PC-9 (cell line): ENCODE measurements around the gene PDIA6.
"Not testable (repeated sequence)": the region's sequence is repeated elsewhere in the genome, so short reads cannot be mapped to it uniquely, and the experiment has no call there.

ENCODE experiments used
- EZH2 ChIP-seq: fragments of 200-600 bp; sonication (generic); IDR thresholded peaks from 2 replicates; pipeline ENCODE4 v1.8.0; 2017; ENCODE audit warnings: antibody characterized with exemption, low read depth
- TF ChIP-seq, protein P1 (sequence below): fragments of 200-600 bp; sonication (generic); conservative IDR thresholded peaks from 2 replicates; pipeline ENCODE4 v1.6.1; 2017; ENCODE audit warnings: mixed run types, antibody characterized with exemption, mild to moderate bottlenecking, moderate library complexity

DNA sequence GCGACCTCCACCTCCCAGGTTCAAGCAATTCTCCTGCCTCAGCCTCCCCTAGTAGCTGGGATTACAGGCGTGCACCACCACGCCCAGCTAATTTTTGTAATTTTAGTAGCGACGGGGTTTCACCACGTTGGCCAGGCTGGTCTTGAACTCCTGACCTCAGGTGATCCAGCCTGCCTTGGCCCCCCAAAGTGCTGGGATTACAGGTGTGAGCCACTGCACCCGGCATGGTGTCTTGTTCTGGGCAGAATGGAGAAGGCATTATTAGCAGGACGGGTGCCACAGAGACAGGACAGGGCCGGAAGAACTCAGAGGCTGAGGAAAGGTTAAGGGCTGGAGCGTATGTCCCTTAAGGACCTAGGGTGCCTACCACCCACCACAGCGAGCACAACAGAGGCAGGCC, 31.8 kb downstream of the PDIA6 start:
- TF ChIP-seq, protein P1, sequence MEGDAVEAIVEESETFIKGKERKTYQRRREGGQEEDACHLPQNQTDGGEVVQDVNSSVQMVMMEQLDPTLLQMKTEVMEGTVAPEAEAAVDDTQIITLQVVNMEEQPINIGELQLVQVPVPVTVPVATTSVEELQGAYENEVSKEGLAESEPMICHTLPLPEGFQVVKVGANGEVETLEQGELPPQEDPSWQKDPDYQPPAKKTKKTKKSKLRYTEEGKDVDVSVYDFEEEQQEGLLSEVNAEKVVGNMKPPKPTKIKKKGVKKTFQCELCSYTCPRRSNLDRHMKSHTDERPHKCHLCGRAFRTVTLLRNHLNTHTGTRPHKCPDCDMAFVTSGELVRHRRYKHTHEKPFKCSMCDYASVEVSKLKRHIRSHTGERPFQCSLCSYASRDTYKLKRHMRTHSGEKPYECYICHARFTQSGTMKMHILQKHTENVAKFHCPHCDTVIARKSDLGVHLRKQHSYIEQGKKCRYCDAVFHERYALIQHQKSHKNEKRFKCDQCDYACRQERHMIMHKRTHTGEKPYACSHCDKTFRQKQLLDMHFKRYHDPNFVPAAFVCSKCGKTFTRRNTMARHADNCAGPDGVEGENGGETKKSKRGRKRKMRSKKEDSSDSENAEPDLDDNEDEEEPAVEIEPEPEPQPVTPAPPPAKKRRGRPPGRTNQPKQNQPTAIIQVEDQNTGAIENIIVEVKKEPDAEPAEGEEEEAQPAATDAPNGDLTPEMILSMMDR, result not testable (repeated sequence)
- TF ChIP-seq EZH2, result not testable (repeated sequence)
